ENCODE data around the gene DNAJC16.

Gene DNAJC16

GRCh38 chr1:15605398-15606383 lies 79.0 kb downstream of the DNAJC16 start:
- TF ChIP-seq ZNF274 (IDR thresholded peaks at IDR 0.05; ENCODE audit: low read depth, low read length), result no peak
- H3K4me3 ChIP-seq (ENCODE audit: low read length), result no peak overlapping the region

- no peak for TF ChIP-seq ZNF274 (IDR thresholded peaks at IDR 0.05; ENCODE audit: low read depth, low read length)
- no peak overlapping the region for H3K4me3 ChIP-seq (ENCODE audit: low read length)
Observed at GRCh38 chr1:15609631-15610030, 83.0 kb downstream of the DNAJC16 start.

GRCh38 chr1:15610167-15610566 lies 83.5 kb downstream of the DNAJC16 start:
- H3K4me3 ChIP-seq (ENCODE audit: low read length), result no peak overlapping the region
- TF ChIP-seq ZNF274 (IDR thresholded peaks at IDR 0.05; ENCODE audit: low read depth, low read length), result no peak

DNA sequence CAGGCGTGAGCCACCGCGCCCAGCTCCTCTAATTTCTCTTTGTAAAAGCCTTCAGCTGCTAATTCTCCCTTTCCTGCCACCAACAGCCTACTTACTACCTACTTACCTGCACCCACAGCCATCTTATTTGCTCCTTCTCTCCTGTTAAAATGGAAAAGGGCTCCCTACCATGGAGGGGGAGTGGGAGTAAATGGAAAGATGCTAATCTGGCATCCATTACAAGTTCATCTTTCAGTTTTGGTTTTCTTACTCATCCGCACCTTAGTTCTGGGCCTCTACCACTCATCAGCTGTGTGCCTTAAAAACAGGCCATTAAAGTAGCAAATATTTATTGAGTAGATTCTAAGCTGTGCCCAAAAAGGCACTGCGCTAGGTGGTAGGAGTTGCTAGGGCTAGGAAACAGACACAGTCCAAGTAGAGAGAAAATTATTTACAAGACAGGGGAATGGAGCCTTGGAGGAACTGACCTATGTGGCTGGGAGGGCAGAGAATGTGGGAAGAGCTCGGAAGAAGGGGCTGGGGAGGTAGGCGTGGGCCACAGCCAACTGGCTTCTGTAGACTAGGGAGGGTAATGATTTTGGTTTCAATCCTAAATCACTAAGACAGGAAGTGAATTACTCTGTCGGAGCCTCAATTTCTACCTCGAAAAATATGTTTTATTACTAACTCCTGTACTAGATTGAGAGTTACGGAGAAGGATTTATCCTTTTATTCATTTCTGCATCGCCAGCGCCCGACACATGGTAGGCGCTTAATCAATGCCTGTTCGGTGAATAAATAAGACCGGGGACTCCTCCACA lies 89.9 kb downstream of the DNAJC16 start:
- H3K4me3 ChIP-seq (ENCODE audit: low read length), result peak overlapping the region; percentile 91
- TF ChIP-seq ZNF274 (IDR thresholded peaks at IDR 0.05; ENCODE audit: low read depth, low read length), result no peak

DNA sequence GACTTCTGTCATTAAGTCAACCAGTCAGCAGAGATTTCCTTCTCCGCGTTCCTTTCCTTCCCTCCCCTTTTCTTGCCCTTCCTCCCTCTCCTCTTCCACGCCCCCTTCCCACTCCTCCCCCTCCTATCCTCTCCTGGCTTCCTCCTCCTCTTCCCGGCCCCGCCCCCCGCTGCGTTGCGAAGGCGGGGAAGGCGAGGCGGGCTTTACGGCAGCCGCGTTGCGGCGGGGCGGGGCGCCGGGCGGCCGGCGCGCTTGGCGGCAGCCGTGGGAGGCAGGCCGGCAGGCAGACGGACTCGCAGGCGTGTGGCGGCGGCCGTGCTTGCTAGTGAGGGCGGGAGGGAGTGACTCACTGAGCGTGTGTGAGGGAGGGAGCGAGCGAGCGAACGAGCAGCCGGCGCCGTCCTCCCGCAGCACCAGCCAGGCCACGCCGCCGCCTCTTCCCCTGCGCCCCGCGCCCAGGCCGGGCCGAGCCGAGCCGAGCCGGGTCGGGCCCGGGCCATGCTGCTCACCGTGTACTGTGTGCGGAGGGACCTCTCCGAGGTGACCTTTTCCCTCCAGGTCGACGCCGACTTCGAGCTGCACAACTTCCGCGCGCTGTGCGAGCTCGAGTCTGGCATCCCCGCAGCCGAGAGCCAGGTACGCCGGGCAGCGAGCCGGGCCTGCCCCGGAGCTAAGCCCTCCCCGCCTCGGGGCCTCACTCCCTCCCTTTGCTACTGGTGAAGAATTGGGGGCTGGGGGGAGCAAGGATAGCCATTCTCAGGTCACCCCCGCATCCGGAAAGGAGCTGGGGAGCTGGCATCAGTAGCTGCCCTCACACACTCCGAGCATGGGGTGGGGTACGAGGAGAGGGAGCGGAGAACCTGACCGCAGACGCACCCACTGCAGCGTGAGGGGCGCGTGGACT lies 90.8 kb downstream of the DNAJC16 start, which contains the start of gene DDI2:
DDI2 (plus strand) TSS at position 286 of the 904 bp plus-strand sequence; CDS start at position 499, 213 bp downstream.
- TF ChIP-seq ZNF274 (IDR thresholded peaks at IDR 0.05; ENCODE audit: low read depth, low read length), result no peak
- H3K4me3 ChIP-seq (ENCODE audit: low read length), result peak within 1 kb of the TSS; percentile 91

- TF ChIP-seq ZNF274 (IDR thresholded peaks at IDR 0.05; ENCODE audit: low read depth, low read length), result no peak
Observed at GRCh38 chr1:15618077-15618654, 91.5 kb downstream of the DNAJC16 start.

GRCh38 chr1:15618655-15619525 lies 92.2 kb downstream of the DNAJC16 start:
- H3K4me3 ChIP-seq (ENCODE audit: low read length), result peak overlapping the region; percentile 91
- no peak for TF ChIP-seq ZNF274 (IDR thresholded peaks at IDR 0.05; ENCODE audit: low read depth, low read length)

More at GRCh38 chr1:15618077-15618654, 91.5 kb downstream of the DNAJC16 start:
- H3K4me3 ChIP-seq (ENCODE audit: low read length), result peak overlapping the region; percentile 91

- no peak overlapping the region for H3K4me3 ChIP-seq (ENCODE audit: low read length)
Observed at GRCh38 chr1:15620155-15620545, 93.5 kb downstream of the DNAJC16 start.

GRCh38 chr1:15620902-15621682 lies 94.4 kb downstream of the DNAJC16 start:
- no peak for TF ChIP-seq ZNF274 (IDR thresholded peaks at IDR 0.05; ENCODE audit: low read depth, low read length)
- H3K4me3 ChIP-seq (ENCODE audit: low read length), result no peak overlapping the region

More at GRCh38 chr1:15620155-15620545, 93.5 kb downstream of the DNAJC16 start:
- no peak for TF ChIP-seq ZNF274 (IDR thresholded peaks at IDR 0.05; ENCODE audit: low read depth, low read length)

GRCh38 chr1:15621975-15622374 lies 95.3 kb downstream of the DNAJC16 start:
- no peak overlapping the region for H3K4me3 ChIP-seq (ENCODE audit: low read length)
- no peak for TF ChIP-seq ZNF274 (IDR thresholded peaks at IDR 0.05; ENCODE audit: low read depth, low read length)

GRCh38 chr1:15622712-15623373 lies 96.2 kb downstream of the DNAJC16 start:
- TF ChIP-seq ZNF274 (IDR thresholded peaks at IDR 0.05; ENCODE audit: low read depth, low read length), result no peak

More at GRCh38 chr1:15622712-15623373, 96.2 kb downstream of the DNAJC16 start:
- H3K4me3 ChIP-seq (ENCODE audit: low read length), result no peak overlapping the region

Data from GM08714 (cell line).